HepG2 (cell line): ENCODE results near the gene ADGRG6. TPM values are rescaled to one million over a fixed set of nuclear protein-coding genes. Genes with fewer than 3 reads are reported as not detected.

ENCODE experiments used
- ATAC-seq: fragments of 200-7000 bp; cut with Tn5 transposase; 3 replicates; pipeline ENCODE4 v1.9.1; 2020; ENCODE audit warnings: mild to moderate bottlenecking, moderate library complexity
- BruUV-seq: library from RNA; stranded (reverse); fragments of 400-500 nt; replicated peaks from 2 replicates; lab custom pipeline; 2021; lab: Mats Ljungman, UMichigan
- CTCF ChIA-PET: fragments of 300-600 bp; formaldehyde crosslinking; extraction: SDS; loops from one replicate; lab custom pipeline; 2021; ENCODE audit warnings: low total read pairs, inconsistent platforms, low intra/inter-chr PET ratio; lab: Yijun Ruan, JAX
- POLR2A ChIA-PET: fragments of 350-600 bp; sonication (Branson Sonifier 250); formaldehyde crosslinking; loops from one replicate; lab custom pipeline; 2020; ENCODE audit warnings: antibody characterized with exemption, inconsistent platforms; lab: Yijun Ruan, JAX
- DNase-seq: peaks from one replicate; pipeline ENCODE4 v3.0.0-alpha.2; 2015; ENCODE audit warnings: low spot score
- FAIRE-seq: peaks from 3 replicates; lab custom pipeline; 2011; peaks lifted over from hg19 to GRCh38; lab: Jason Lieb, UNC
- H2AFZ ChIP-seq: one replicate; pipeline ENCODE4 v1.6.1; 2011; ENCODE audit warnings: low read length, inconsistent platforms
- H3K27ac ChIP-seq: fragments of 300-600 bp; 3 replicates; pipeline ENCODE4 v1.8.0; 2011; ENCODE audit warnings: mixed run types, mild to moderate bottlenecking, mixed read lengths, low read length, inconsistent platforms; ENCODE audit not compliant: insufficient read depth; ENCODE audit errors: extremely low read length
- H3K27me3 ChIP-seq, 2 experiments: fragments of 200-600 bp in 1 of 2; 2 replicates in 1 of 2; 3 replicates in 1 of 2; pipeline versions ENCODE4 v1.6.0 to v1.8.0; 2011; ENCODE audit warnings: low read length in 2 of 2, mild to moderate bottlenecking in 2 of 2, moderate library complexity in 2 of 2, inconsistent platforms in 1 of 2; ENCODE audit not compliant: insufficient read depth in 2 of 2, control insufficient read depth in 1 of 2
- H3K36me3 ChIP-seq, 2 experiments: fragments of 200-600 bp in 1 of 2; replicated peaks in 1 of 2; 2 replicates in 1 of 2; 3 replicates in 1 of 2; pipeline versions ENCODE4 v1.5.1 to v1.8.0; 2011; ENCODE audit warnings: low read length in 2 of 2, inconsistent platforms in 1 of 2; ENCODE audit not compliant: insufficient read depth in 2 of 2, control insufficient read depth in 1 of 2
- H3K4me1 ChIP-seq: 2 replicates; pipeline ENCODE4 v1.5.1; 2012; ENCODE audit warnings: low read length, inconsistent platforms; ENCODE audit not compliant: insufficient read depth
- H3K4me2 ChIP-seq: 2 replicates; pipeline ENCODE4 v1.6.0; 2011; ENCODE audit warnings: low read depth, low read length, inconsistent platforms
- H3K4me3 ChIP-seq, 3 experiments: fragments of 200-600 bp in 1 of 3; sonication (generic), shearing (Covaris generic) in 1 of 3; replicated peaks in 1 of 3; 2 replicates each; pipeline ENCODE4 v1.5.1; 2011 to 2016; ENCODE audit warnings: low read length in 3 of 3, inconsistent platforms in 2 of 3, low read depth in 2 of 3, mild to moderate bottlenecking in 2 of 3, control low read depth in 1 of 3, mixed read lengths in 1 of 3; ENCODE audit not compliant: insufficient read depth in 1 of 3
- H3K79me2 ChIP-seq: one replicate; pipeline ENCODE4 v1.6.1; 2011; ENCODE audit warnings: low read length, inconsistent platforms; ENCODE audit not compliant: insufficient read depth
- H3K9ac ChIP-seq: 2 replicates; pipeline ENCODE4 v1.6.0; 2011; ENCODE audit warnings: mild to moderate bottlenecking, low read depth, low read length, inconsistent platforms; ENCODE audit not compliant: insufficient read depth
- H3K9me3 ChIP-seq: 2 replicates; pipeline ENCODE4 v1.5.1; 2012; ENCODE audit warnings: mild to moderate bottlenecking, low read length
- H4K20me1 ChIP-seq: 2 replicates; pipeline ENCODE4 v1.6.0; 2011; ENCODE audit warnings: inconsistent platforms, mild to moderate bottlenecking, low read length, moderate library complexity; ENCODE audit not compliant: insufficient read depth
- CBFB ChIP-seq: sonication (generic); formaldehyde crosslinking; IDR thresholded peaks from 2 replicates; pipeline ENCODE4 v1.4.0; 2020; ENCODE audit warnings: missing genetic modification reagents
- CEBPB ChIP-seq: IDR thresholded peaks from 2 replicates; pipeline ENCODE4 v1.6.1; 2011; ENCODE audit warnings: low read depth, low read length, improper control_type of control experiment, borderline replicate concordance
- LCORL ChIP-seq, 2 experiments: fragments of 450-650 bp in 1 of 2; sonication (generic) in 1 of 2; formaldehyde crosslinking in 1 of 2; IDR thresholded peaks; 2 replicates each; pipeline versions ENCODE4 v1.5.0 to v1.6.1; 2017 to 2020; ENCODE audit warnings: antibody characterized with exemption in 1 of 2, missing genetic modification reagents in 1 of 2
- MTA3 ChIP-seq: sonication (generic); formaldehyde crosslinking; IDR thresholded peaks from 2 replicates; pipeline ENCODE4 v1.4.0; 2020; ENCODE audit warnings: missing genetic modification reagents
- MTF1 ChIP-seq: sonication (generic); formaldehyde crosslinking; IDR thresholded peaks from 2 replicates; pipeline ENCODE4 v1.5.0; 2020; ENCODE audit warnings: missing genetic modification reagents
- PAWR ChIP-seq: sonication (generic); formaldehyde crosslinking; IDR thresholded peaks from 2 replicates; pipeline ENCODE4 v1.4.0; 2020; ENCODE audit warnings: missing genetic modification reagents, mild to moderate bottlenecking, borderline replicate concordance
- SIN3A ChIP-seq: IDR thresholded peaks from 2 replicates; pipeline ENCODE4 v1.6.1; 2011; ENCODE audit warnings: low read depth, mild to moderate bottlenecking, control low read depth, low read length, borderline replicate concordance
- SIN3B ChIP-seq: fragments of 150-350 bp; IDR thresholded peaks from 2 replicates; pipeline ENCODE4 v1.6.1; 2014; ENCODE audit warnings: low read length
- SRSF1 ChIP-seq: fragments of 200-400 bp; formaldehyde crosslinking; optimal IDR thresholded peaks from 2 replicates; pipeline ENCODE3; 2017; ENCODE audit warnings: mild to moderate bottlenecking, low read depth, low read length, moderate library complexity
- TBX2 ChIP-seq: sonication (generic); formaldehyde crosslinking; IDR thresholded peaks from 2 replicates; pipeline ENCODE4 v1.5.0; 2020; ENCODE audit warnings: missing genetic modification reagents, mild to moderate bottlenecking, borderline replicate concordance
- ZBTB46 ChIP-seq: sonication (generic); formaldehyde crosslinking; IDR thresholded peaks from 2 replicates; pipeline ENCODE4 v1.4.0; 2020; ENCODE audit warnings: mild to moderate bottlenecking, missing genetic modification reagents, borderline replicate concordance
- ZIK1 ChIP-seq: sonication (generic); formaldehyde crosslinking; IDR thresholded peaks from 2 replicates; pipeline ENCODE4 v1.5.0; 2020; ENCODE audit warnings: mild to moderate bottlenecking, low read depth, missing genetic modification reagents, borderline replicate concordance
- ZNF510 ChIP-seq: sonication (generic); formaldehyde crosslinking; IDR thresholded peaks from 2 replicates; pipeline ENCODE4 v1.4.0; 2020; ENCODE audit warnings: low read depth, mild to moderate bottlenecking, missing genetic modification reagents
- ZNF589 ChIP-seq: sonication (generic); formaldehyde crosslinking; conservative IDR thresholded peaks from 2 replicates; pipeline ENCODE4 v1.8.0; 2022; ENCODE audit warnings: mild to moderate bottlenecking, moderate library complexity, missing genetic modification reagents
- ZNF644 ChIP-seq: IDR thresholded peaks from 2 replicates; pipeline ENCODE4 v1.6.1; 2016; ENCODE audit warnings: low read depth
- ZNF678 ChIP-seq: sonication (generic); formaldehyde crosslinking; IDR thresholded peaks from 2 replicates; pipeline ENCODE4 v1.4.0; 2020; ENCODE audit warnings: mild to moderate bottlenecking, missing genetic modification reagents
- ZNF878 ChIP-seq: sonication (generic); formaldehyde crosslinking; IDR thresholded peaks from 2 replicates; pipeline ENCODE4 v1.8.1; 2023; ENCODE audit warnings: mild to moderate bottlenecking, missing genetic modification reagents, moderate library complexity
- in situ Hi-C: cut with HindIII; loops from 2 replicates; pipeline ENCODE4 v1.10.0; 2017; ENCODE audit warnings: low pct_unique_long_range_greater_than_20kb; ENCODE audit not compliant: extremely low pct_ligation_motif_present
- intact Hi-C: fragments of 100-400 bp; cut with micrococcal nuclease; formaldehyde crosslinking; loops from one replicate; pipeline ENCODE4 v1.10.0; 2022; ENCODE audit not compliant: unreplicated experiment
- polyA plus RNA-seq, 8 experiments: library from polyadenylated mRNA; depleted of rRNA in 3 of 8; stranded (reverse) in 7 of 8; unstranded in 1 of 8; fragments of >200 nt; fragmentation: Illumina TruSeq in 4 of 8; extraction: Trizol in 4 of 8; gene quantifications; 2 replicates each; pipeline versions ENCODE4 v1.2.1 to v1.2.3, GENCODE V29; 2011 to 2016; ENCODE audit warnings: low read depth in 4 of 8, missing spikeins in 1 of 8, mixed read lengths in 1 of 8; ENCODE audit not compliant: insufficient read depth in 1 of 8
- total RNA-seq, 5 experiments: library from RNA; depleted of rRNA; stranded (reverse); fragments of >200 nt; fragmentation: Illumina TruSeq; extraction: Trizol; gene quantifications; 2 replicates each; pipeline ENCODE4 v1.2.3, GENCODE V29; 2016; ENCODE audit warnings: low read depth in 1 of 5
- TF ChIP-seq, protein P1 (sequence below): sonication (generic); formaldehyde crosslinking; IDR thresholded peaks from 2 replicates; pipeline ENCODE4 v1.8.1; 2022; ENCODE audit warnings: low read depth, mild to moderate bottlenecking, missing genetic modification reagents
- TF ChIP-seq, protein P2 (sequence below): sonication (generic); formaldehyde crosslinking; IDR thresholded peaks from 2 replicates; pipeline ENCODE4 v1.5.1; 2020; ENCODE audit warnings: mild to moderate bottlenecking, moderate library complexity, missing genetic modification reagents

Gene ADGRG6
- total and polyA plus RNA-seq, 2 of the 13 experiments (the other 11 are each of a cell fraction or from before 2014, with no cell fraction given) = 129 to 249 TPM

- FAIRE-seq (no peak), DNase-seq (no peak), ATAC-seq (no peak)
- Histone ChIP-seq H3K79me2 (peaks cover 92% of the 10 kb centered on the region), H3K36me3 (peaks cover 1 to 12% of the 10 kb centered on the region in 2 experiments; a peak in 4 of 5 replicates), H4K20me1 (peaks cover 9% of the 10 kb centered on the region; the same call in 1 of the 2 replicates), H3K4me2 (no peak overlapping the region), H2AFZ (no peak overlapping the region), H3K9ac (no peak overlapping the region), H3K4me3 (no peak overlapping the region), H3K9me3 (no peaks in the 10 kb centered on the region), H3K27ac (no peak overlapping the region), H3K27me3 (no peaks in the 10 kb centered on the region), H3K4me1 (peaks cover 20% of the 10 kb centered on the region)
- ChIA-PET POLR2A (no interaction called here), CTCF (no interaction called here)
- in situ Hi-C loops = no loop called here
- TF ChIP-seq SRSF1 = no peak
- no peak for TF ChIP-seq ZNF644 (CRISPR knock-in tag)
- no peak for TF ChIP-seq SIN3A
- no peak for TF ChIP-seq LCORL (IDR thresholded peaks at IDR 0.05)
- no peak for TF ChIP-seq LCORL (CRISPR knock-in tag; IDR thresholded peaks at IDR 0.05)
- TF ChIP-seq PAWR = no peak
- TF ChIP-seq ZIK1 (CRISPR knock-in tag) = no peak
- no peak for TF ChIP-seq ZNF510 (CRISPR knock-in tag)
- no peak for TF ChIP-seq ZNF878
- no peak for TF ChIP-seq MTA3
- TF ChIP-seq TBX2 = no peak
- no peak for TF ChIP-seq ZBTB46 (CRISPR knock-in tag)
- TF ChIP-seq ZNF589 (CRISPR knock-in tag) = no peak
- TF ChIP-seq, protein P1, sequence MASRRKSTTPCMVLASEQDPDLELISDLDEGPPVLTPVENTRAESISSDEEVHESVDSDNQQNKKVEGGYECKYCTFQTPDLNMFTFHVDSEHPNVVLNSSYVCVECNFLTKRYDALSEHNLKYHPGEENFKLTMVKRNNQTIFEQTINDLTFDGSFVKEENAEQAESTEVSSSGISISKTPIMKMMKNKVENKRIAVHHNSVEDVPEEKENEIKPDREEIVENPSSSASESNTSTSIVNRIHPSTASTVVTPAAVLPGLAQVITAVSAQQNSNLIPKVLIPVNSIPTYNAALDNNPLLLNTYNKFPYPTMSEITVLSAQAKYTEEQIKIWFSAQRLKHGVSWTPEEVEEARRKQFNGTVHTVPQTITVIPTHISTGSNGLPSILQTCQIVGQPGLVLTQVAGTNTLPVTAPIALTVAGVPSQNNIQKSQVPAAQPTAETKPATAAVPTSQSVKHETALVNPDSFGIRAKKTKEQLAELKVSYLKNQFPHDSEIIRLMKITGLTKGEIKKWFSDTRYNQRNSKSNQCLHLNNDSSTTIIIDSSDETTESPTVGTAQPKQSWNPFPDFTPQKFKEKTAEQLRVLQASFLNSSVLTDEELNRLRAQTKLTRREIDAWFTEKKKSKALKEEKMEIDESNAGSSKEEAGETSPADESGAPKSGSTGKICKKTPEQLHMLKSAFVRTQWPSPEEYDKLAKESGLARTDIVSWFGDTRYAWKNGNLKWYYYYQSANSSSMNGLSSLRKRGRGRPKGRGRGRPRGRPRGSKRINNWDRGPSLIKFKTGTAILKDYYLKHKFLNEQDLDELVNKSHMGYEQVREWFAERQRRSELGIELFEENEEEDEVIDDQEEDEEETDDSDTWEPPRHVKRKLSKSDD (CRISPR knock-in tag) = no peak
- no peak for TF ChIP-seq SIN3B
- no peak for TF ChIP-seq ZNF678 (CRISPR knock-in tag)
- no peak for TF ChIP-seq CEBPB
- no peak for TF ChIP-seq MTF1 (CRISPR knock-in tag)
- TF ChIP-seq, protein P2, sequence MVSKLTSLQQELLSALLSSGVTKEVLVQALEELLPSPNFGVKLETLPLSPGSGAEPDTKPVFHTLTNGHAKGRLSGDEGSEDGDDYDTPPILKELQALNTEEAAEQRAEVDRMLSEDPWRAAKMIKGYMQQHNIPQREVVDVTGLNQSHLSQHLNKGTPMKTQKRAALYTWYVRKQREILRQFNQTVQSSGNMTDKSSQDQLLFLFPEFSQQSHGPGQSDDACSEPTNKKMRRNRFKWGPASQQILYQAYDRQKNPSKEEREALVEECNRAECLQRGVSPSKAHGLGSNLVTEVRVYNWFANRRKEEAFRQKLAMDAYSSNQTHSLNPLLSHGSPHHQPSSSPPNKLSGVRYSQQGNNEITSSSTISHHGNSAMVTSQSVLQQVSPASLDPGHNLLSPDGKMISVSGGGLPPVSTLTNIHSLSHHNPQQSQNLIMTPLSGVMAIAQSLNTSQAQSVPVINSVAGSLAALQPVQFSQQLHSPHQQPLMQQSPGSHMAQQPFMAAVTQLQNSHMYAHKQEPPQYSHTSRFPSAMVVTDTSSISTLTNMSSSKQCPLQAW = no peak
- TF ChIP-seq CBFB (CRISPR knock-in tag) = no peak
- intact Hi-C loops = no loop called here
- BruUV-seq = no TSS peak
These were observed 41.2 kb downstream of the ADGRG6 start for GRCh38 chr6:142342986-142343385.
